DMS53 treated with DMSO at 0.1 percent for 48 hours (cell line): ENCODE measurements around the gene GTF3C2.

Source experiments
- DNase-seq: peaks from one replicate; lab custom pipeline; 2025; ENCODE audit not compliant: unreplicated experiment; lab: John Stamatoyannopoulos, UW

GTF3C2 gene, protein sequence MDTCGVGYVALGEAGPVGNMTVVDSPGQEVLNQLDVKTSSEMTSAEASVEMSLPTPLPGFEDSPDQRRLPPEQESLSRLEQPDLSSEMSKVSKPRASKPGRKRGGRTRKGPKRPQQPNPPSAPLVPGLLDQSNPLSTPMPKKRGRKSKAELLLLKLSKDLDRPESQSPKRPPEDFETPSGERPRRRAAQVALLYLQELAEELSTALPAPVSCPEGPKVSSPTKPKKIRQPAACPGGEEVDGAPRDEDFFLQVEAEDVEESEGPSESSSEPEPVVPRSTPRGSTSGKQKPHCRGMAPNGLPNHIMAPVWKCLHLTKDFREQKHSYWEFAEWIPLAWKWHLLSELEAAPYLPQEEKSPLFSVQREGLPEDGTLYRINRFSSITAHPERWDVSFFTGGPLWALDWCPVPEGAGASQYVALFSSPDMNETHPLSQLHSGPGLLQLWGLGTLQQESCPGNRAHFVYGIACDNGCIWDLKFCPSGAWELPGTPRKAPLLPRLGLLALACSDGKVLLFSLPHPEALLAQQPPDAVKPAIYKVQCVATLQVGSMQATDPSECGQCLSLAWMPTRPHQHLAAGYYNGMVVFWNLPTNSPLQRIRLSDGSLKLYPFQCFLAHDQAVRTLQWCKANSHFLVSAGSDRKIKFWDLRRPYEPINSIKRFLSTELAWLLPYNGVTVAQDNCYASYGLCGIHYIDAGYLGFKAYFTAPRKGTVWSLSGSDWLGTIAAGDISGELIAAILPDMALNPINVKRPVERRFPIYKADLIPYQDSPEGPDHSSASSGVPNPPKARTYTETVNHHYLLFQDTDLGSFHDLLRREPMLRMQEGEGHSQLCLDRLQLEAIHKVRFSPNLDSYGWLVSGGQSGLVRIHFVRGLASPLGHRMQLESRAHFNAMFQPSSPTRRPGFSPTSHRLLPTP

GRCh38 chr2:27356382-27357181, at the start of gene GTF3C2:
GTF3C2 (minus strand) TSS chr2:27356764; CDS start chr2:27343554, 13,210 bp downstream.
- peak; percentile 87 for DNase-seq

- no peak for DNase-seq
These were observed 44.0 kb upstream of the GTF3C2 start for GRCh38 chr2:27400348-27401135.

DNA sequence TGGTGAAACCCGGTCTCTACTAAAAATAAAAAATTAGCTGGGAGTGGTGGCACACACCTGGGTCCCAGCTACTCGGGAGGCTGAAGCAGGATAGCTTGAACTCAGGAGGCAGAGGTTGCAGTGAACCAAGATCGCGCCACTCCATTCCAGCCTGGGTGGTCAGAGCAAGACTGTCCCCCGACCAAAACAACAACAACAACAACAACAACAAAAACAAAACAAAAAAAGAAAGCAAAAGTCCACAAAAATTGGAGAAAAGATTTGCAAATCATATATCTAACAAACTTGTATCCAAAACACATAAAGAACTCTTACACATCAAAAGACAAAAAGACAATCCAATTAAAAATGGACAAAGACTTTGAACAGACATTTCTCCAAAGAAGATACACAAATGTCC, 42.4 kb upstream of the GTF3C2 start:
- no peak for DNase-seq

GRCh38 chr2:27393225-27393624, 36.7 kb upstream of the GTF3C2 start:
- no peak for DNase-seq

GRCh38 chr2:27390822-27391679, 34.5 kb upstream of the GTF3C2 start:
- DNase-seq = no peak

GRCh38 chr2:27381577-27382181, 25.1 kb upstream of the GTF3C2 start:
- no peak for DNase-seq

- DNase-seq = peak; percentile 76
These were observed 24.3 kb upstream of the GTF3C2 start, which contains the start of gene ZNF513 for GRCh38 chr2:27380626-27381545. ZNF513 (minus strand) TSS chr2:27380734; CDS start chr2:27380526, 208 bp downstream.

DNA sequence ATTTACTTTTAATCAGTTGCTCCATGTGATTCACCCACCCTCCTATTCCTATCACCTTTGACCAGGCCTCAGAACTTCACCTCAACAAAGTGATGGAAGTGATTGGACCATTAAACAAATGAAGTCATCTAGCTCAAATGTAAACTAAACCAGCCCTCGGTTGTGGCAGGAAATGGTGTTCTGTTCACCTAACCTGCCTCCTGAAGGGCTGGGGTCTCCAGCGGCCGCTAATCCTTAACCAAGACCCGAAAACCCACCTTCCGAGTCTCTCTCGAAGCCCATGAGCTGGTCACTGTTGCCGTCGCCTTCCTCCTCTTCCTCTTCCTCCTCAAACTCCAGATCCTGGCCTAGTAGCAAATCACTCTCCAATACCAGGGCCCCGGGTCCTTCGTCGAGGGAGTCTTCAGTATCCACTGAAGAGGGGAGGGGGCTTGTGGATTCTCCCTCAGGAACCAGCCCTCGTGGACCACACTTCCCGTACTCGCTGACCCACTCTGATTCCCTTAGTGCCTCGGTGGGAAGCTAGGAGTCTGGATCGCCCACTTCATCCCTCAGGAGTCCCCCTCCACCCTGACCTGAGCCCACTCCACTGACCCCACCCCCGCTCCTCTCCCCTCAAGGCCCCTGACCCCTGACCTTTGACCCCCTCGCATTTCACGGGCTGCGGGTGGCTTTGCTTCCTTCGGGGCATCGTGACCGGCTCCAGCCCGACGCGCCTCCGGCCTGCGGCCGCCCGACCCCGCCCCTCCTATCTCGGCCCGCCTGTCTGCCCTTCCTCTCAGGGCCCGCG, 23.5 kb upstream of the GTF3C2 start:
- DNase-seq = peak; percentile 35

- no peak for DNase-seq
These were observed 22.8 kb upstream of the GTF3C2 start for GRCh38 chr2:27379383-27379835.

GRCh38 chr2:27378809-27379290, 22.3 kb upstream of the GTF3C2 start:
- DNase-seq = no peak

GRCh38 chr2:27378096-27378808, 21.7 kb upstream of the GTF3C2 start:
- no peak for DNase-seq

GRCh38 chr2:27377618-27378095, 21.1 kb upstream of the GTF3C2 start:
- DNase-seq = no peak

GRCh38 chr2:27376866-27377617, 20.5 kb upstream of the GTF3C2 start:
- DNase-seq = no peak

DNA sequence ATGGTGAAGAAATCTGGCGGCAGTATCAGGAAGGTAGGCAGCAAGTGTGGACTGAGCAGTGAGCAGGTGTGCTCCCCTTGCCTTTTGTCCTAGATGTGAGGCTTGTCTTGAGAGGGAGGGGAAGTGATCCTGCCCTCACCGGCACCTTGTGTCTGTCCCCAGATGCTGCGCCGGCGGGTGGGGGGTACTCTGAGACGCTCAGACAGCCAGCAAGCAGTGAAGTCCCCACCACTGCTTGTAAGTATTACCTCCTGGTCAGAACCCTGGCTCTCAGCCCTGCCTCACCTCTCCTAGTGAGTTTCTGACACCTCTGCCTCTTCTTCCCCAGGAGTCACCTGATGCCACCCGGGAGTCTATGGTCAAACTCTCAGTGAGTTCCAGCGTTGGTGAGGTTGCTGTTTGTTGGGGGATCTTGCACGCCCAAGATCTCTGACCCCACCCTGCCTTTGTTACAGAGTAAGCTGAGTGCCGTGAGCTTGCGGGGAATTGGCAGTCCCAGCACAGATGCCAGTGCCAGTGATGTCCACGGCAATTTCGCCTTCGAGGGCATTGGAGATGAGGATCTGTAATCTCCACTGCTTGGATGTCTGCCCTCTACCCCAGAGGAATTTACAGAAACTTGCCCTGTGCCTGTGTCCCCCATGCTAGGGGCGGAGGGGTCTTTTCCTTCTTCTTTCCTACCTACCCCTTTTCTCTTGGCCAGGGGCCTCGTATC, 19.7 kb upstream of the GTF3C2 start:
- no peak for DNase-seq
